Measurements from ENCODE around the gene FAM240A.

FAM240A gene

GRCh38 chr3:46662771-46663551, 50.6 kb downstream of the FAM240A start:
- DNase-seq (ENCODE audit: low read depth, low spot score), result no peak

GRCh38 chr3:46663591-46664135, 51.3 kb downstream of the FAM240A start:
- no peak for DNase-seq (ENCODE audit: low read depth, low spot score)

- no peak for DNase-seq (ENCODE audit: low read depth, low spot score)
These were observed 52.1 kb downstream of the FAM240A start for GRCh38 chr3:46664188-46664970.

- no peak for DNase-seq (ENCODE audit: low read depth, low spot score)
These were observed 52.8 kb downstream of the FAM240A start for GRCh38 chr3:46664971-46665762.

GRCh38 chr3:46665763-46666452, 53.6 kb downstream of the FAM240A start:
- no peak for DNase-seq (ENCODE audit: low read depth, low spot score)

GRCh38 chr3:46666453-46666845, 54.1 kb downstream of the FAM240A start:
- DNase-seq (ENCODE audit: low read depth, low spot score), result no peak

- no peak for DNase-seq (ENCODE audit: low read depth, low spot score)
These were observed 54.8 kb downstream of the FAM240A start for GRCh38 chr3:46667061-46667621.

GRCh38 chr3:46667657-46668056, 55.3 kb downstream of the FAM240A start:
- DNase-seq (ENCODE audit: low read depth, low spot score), result no peak

GRCh38 chr3:46668116-46668515, 55.8 kb downstream of the FAM240A start:
- no peak for DNase-seq (ENCODE audit: low read depth, low spot score)

- DNase-seq (ENCODE audit: low read depth, low spot score), result no peak
These were observed 56.3 kb downstream of the FAM240A start for GRCh38 chr3:46668591-46668990.

GRCh38 chr3:46669191-46669999, 57.1 kb downstream of the FAM240A start:
- DNase-seq (ENCODE audit: low read depth, low spot score), result no peak

GRCh38 chr3:46670000-46670890, 57.9 kb downstream of the FAM240A start:
- DNase-seq (ENCODE audit: low read depth, low spot score), result no peak

- DNase-seq (ENCODE audit: low read depth, low spot score), result no peak
These were observed 58.6 kb downstream of the FAM240A start for GRCh38 chr3:46670891-46671427.

GRCh38 chr3:46671541-46672348, 59.4 kb downstream of the FAM240A start:
- DNase-seq (ENCODE audit: low read depth, low spot score), result no peak

GRCh38 chr3:46672349-46672695, 60.0 kb downstream of the FAM240A start:
- DNase-seq (ENCODE audit: low read depth, low spot score), result no peak

GRCh38 chr3:46673151-46674030, 61.1 kb downstream of the FAM240A start:
- DNase-seq (ENCODE audit: low read depth, low spot score), result no peak
